SU-DHL-6 (cell line): Measurements from ENCODE around the gene TDP1.

Source experiments
- H2AFZ ChIP-seq: fragments of 200-600 bp; sonication (generic); 2 replicates; pipeline ENCODE4 v1.6.1; 2014; ENCODE audit warnings: low read depth, mild to moderate bottlenecking, moderate library complexity, mixed read lengths, antibody characterized with exemption, low read length; ENCODE audit not compliant: severe bottlenecking
- H3F3A ChIP-seq: fragments of 200-600 bp; shearing (Covaris generic); 2 replicates; pipeline ENCODE4 v1.6.0; 2016; ENCODE audit warnings: antibody characterized with exemption, mild to moderate bottlenecking; ENCODE audit not compliant: insufficient read depth
- H3K27ac ChIP-seq: fragments of 200-600 bp; sonication (generic); 2 replicates; pipeline ENCODE4 v1.5.1; 2016; ENCODE audit warnings: low read depth, mild to moderate bottlenecking, low read length, moderate library complexity, mixed read lengths
- H3K27me3 ChIP-seq: fragments of 200-600 bp; sonication (generic), shearing (Covaris generic); 2 replicates; pipeline ENCODE4 v1.6.0; 2014; ENCODE audit warnings: mild to moderate bottlenecking, low read length
- H3K36me3 ChIP-seq: fragments of 200-600 bp; sonication (generic); 2 replicates; pipeline ENCODE4 v1.6.1; 2014; ENCODE audit warnings: mild to moderate bottlenecking, low read length, mixed read lengths
- H3K4me2 ChIP-seq: fragments of 300-600, 200-600 bp; shearing (Covaris generic), sonication (generic); 2 replicates; pipeline ENCODE4 v1.6.0; 2014; ENCODE audit warnings: low read length, low read depth, mild to moderate bottlenecking; ENCODE audit not compliant: poor library complexity, severe bottlenecking
- H3K4me3 ChIP-seq: fragments of 200-600 bp; sonication (generic); 2 replicates; pipeline ENCODE4 v1.5.1; 2014; ENCODE audit warnings: antibody characterized with exemption, low read length, mild to moderate bottlenecking, mixed read lengths; ENCODE audit not compliant: insufficient read depth, poor library complexity, severe bottlenecking
- H3K79me2 ChIP-seq: fragments of 200-600 bp; sonication (generic); 2 replicates; pipeline ENCODE4 v1.6.1; 2014; ENCODE audit warnings: mild to moderate bottlenecking, low read length, moderate library complexity; ENCODE audit not compliant: insufficient read depth
- H3K9ac ChIP-seq: fragments of 200-600 bp; sonication (generic); 2 replicates; pipeline ENCODE4 v1.7.0; 2014; ENCODE audit warnings: mild to moderate bottlenecking, low read length
- H3K9me2 ChIP-seq: fragments of 200-600 bp; sonication (generic); replicated peaks from 2 replicates; pipeline ENCODE4 v1.6.1; 2014; ENCODE audit warnings: low read length; ENCODE audit not compliant: insufficient read depth
- H3K9me3 ChIP-seq: fragments of 200-600 bp; sonication (generic); 2 replicates; pipeline ENCODE4 v1.6.1; 2014; ENCODE audit warnings: low read length, mixed read lengths; ENCODE audit not compliant: insufficient read depth
- H4K20me1 ChIP-seq: fragments of 200-600 bp; sonication (generic); 2 replicates; pipeline ENCODE4 v1.6.1; 2014; ENCODE audit warnings: low read depth, mild to moderate bottlenecking, antibody characterized with exemption, low read length, moderate library complexity, mixed read lengths
- CTCF ChIP-seq: fragments of 200-600 bp; sonication (generic); IDR thresholded peaks from one replicate; pipeline ENCODE4 v1.5.1; 2017; ENCODE audit warnings: antibody characterized with exemption, mild to moderate bottlenecking, low read length, moderate library complexity; ENCODE audit not compliant: insufficient read depth, poor library complexity, severe bottlenecking
- EZH2phosphoT487 ChIP-seq: fragments of 200-600 bp; sonication (generic), shearing (Covaris generic); conservative IDR thresholded peaks from 2 replicates; pipeline ENCODE4 v1.6.1; 2018; ENCODE audit warnings: mild to moderate bottlenecking, antibody characterized with exemption, low read length, moderate library complexity, mixed read lengths

Gene TDP1

GRCh38 chr14:89977668-89978067, 21.9 kb downstream of the TDP1 start:
- TF ChIP-seq CTCF (no peak), EZH2phosphoT487 (no peak)
- Histone ChIP-seq H3K4me2 (no peak overlapping the region), H3K27me3 (no peaks in the 10 kb centered on the region), H3K4me3 (no peak overlapping the region), H3K9me2 (no peaks in the 10 kb centered on the region), H3F3A (no peaks in the 10 kb centered on the region), H2AFZ (no peak overlapping the region), H3K27ac (no peak overlapping the region), H3K9me3 (no peaks in the 10 kb centered on the region), H4K20me1 (no peaks in the 10 kb centered on the region), H3K9ac (no peak overlapping the region), H3K36me3 (peaks cover 6% of the 10 kb centered on the region; the same call in 1 of the 2 replicates), H3K79me2 (no peaks in the 10 kb centered on the region)

- Histone ChIP-seq H3K27ac (no peak overlapping the region), H3K9me3 (no peaks in the 10 kb centered on the region), H3F3A (no peaks in the 10 kb centered on the region), H3K4me2 (no peak overlapping the region), H3K9me2 (no peaks in the 10 kb centered on the region), H3K4me3 (no peak overlapping the region), H3K9ac (no peak overlapping the region), H3K36me3 (peaks cover 5% of the 10 kb centered on the region; the same call in 1 of the 2 replicates), H3K27me3 (no peaks in the 10 kb centered on the region), H2AFZ (no peak overlapping the region), H4K20me1 (no peaks in the 10 kb centered on the region), H3K79me2 (no peaks in the 10 kb centered on the region)
- TF ChIP-seq CTCF (no peak), EZH2phosphoT487 (no peak)
Observed at GRCh38 chr14:89978656-89979055, 22.9 kb downstream of the TDP1 start.

GRCh38 chr14:89983375-89983774, 27.6 kb downstream of the TDP1 start:
- Histone ChIP-seq H3K27me3 (no peaks in the 10 kb centered on the region), H3K27ac (no peak overlapping the region), H3K4me2 (no peak overlapping the region), H2AFZ (no peak overlapping the region), H3K4me3 (no peak overlapping the region), H4K20me1 (no peaks in the 10 kb centered on the region), H3K9me3 (no peaks in the 10 kb centered on the region), H3K36me3 (peaks cover 10% of the 10 kb centered on the region; the same call in 1 of the 2 replicates), H3K9me2 (no peaks in the 10 kb centered on the region), H3K79me2 (no peaks in the 10 kb centered on the region), H3K9ac (no peak overlapping the region), H3F3A (no peaks in the 10 kb centered on the region)
- TF ChIP-seq CTCF (no peak), EZH2phosphoT487 (no peak)
